B cell (primary cell): Measurements from ENCODE around the gene NUDT21.
"Not testable (repeated sequence)": the region's sequence is repeated elsewhere in the genome, so short reads cannot be mapped to it uniquely, and the experiment has no call there.

Experiments
- CTCF ChIP-seq: fragments of 200-600 bp; IDR thresholded peaks from one replicate; pipeline ENCODE4 v1.8.0; 2022; ENCODE audit warnings: antibody characterized with exemption, mild to moderate bottlenecking
- EZH2 ChIP-seq: IDR thresholded peaks from 2 replicates; pipeline ENCODE4 v1.6.1; 2012; ENCODE audit warnings: borderline replicate concordance, low read depth, mild to moderate bottlenecking, moderate library complexity, low read length; ENCODE audit not compliant: insufficient read depth, poor library complexity, severe bottlenecking

DNA sequence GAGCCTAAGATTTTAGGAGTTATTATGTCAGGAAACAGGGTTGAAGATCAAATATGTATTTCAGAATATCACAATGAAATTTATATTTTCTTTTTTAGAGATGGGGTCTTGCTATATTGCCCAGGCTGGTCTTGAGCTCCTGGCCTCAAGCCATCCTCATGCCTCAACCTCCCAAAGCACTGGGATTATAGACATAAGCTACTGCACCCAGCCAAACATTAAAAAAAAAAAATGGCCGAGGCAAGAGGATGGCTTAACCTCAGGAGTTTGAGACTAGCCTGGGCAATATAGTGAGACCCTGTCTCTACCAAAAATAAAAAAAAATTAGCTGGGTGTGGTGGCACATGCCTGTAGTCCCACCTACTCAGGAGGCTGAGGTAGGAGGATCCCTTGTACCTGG, 37.7 kb upstream of the NUDT21 start:
- TF ChIP-seq CTCF, EZH2: not testable (repeated sequence)
